ENCODE measurements around the gene HNRNPR. TPM values are rescaled to one million over a fixed set of nuclear protein-coding genes. Genes with fewer than 3 reads are reported as not detected.
A peak's percentile ranks its signal among the peaks of the same experiment; 100 is the strongest.

The HNRNPR gene
- total and polyA plus RNA-seq, 2 donors (not counting 3 experiments of a cell fraction or from before 2014, with no cell fraction given) = 111 to 171 TPM

DNA sequence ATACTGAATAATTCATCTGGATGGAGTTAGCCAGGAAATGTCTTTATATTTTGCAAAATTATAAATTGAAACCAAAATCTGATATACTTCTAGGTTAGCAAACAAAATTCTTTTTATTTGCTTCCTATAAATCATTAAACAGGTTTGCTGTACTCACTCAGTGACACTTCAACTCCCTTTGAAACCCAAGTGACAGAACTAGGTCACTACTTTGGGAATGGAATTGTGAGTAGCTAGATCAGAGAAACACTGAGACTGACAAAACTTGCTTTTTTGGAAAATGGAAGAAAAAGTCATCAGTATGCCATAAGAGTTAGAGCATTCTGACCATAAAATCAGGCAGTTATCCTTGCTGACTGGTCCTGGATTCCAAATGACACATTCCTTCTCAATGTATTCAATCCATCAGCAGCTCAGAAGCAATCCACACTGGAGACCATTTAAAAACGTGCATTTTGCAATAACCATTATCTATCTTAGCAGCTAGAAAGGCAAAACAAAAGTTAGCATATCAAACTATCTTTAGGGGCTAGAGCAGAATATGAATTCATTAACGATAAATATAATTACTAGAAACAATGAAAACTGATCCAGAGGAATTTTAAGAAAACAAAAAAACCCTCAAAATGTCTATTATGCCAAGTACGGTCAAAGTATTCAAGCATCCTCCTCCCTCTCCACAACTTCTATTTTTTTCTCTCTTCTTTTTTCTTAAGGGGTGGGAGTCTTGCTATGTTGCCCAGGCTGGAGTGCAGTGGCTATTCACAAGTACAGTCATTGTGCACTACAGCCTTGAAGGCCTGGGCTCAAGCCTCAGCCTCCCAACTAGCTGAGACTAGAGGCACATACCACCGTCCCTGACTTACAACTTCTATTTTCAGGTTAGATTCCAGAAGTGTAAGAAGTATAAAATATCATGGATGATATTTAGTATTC, 60.1 kb downstream of the HNRNPR start:
- dilution Hi-C loops (cut with MboI; ENCODE audit: extremely low pct_ligation_motif_present, low sequenced_read_pairs) (no loop called here), intact Hi-C loops (cut with micrococcal nuclease) (no loop called here)
- H3K36me3 ChIP-seq (ENCODE audit: control insufficient read depth in 2 of 2, extremely low read depth in 1 of 2, insufficient read depth in 2 of 2, low read length in 2 of 2) = peaks cover 5 to 30% of the 10 kb centered on the region in 2 experiments
- H3K27ac ChIP-seq (ENCODE audit: insufficient read depth, low read depth, low read length) = peak overlapping the region; percentile 40
- H4K20me1 ChIP-seq (replicated peaks; ENCODE audit: control insufficient read depth, extremely low read depth, insufficient read depth, low read length) = no peaks in the 10 kb centered on the region
- no TSS peak for BruUV-seq (replicated peaks)
- ChIA-PET CTCF (interaction anchor here (1.5 to 1.9 kb wide), 2 partner anchors 15 to 213 kb away, joined by 5 read pairs; no protein-coding TSS in a partner anchor), POLR2A (no interaction called here)
- peak overlapping the region; percentile 32 for H3K9ac ChIP-seq (replicated peaks; ENCODE audit: extremely low read depth, insufficient read depth, low read length)
- TF ChIP-seq, protein P1, sequence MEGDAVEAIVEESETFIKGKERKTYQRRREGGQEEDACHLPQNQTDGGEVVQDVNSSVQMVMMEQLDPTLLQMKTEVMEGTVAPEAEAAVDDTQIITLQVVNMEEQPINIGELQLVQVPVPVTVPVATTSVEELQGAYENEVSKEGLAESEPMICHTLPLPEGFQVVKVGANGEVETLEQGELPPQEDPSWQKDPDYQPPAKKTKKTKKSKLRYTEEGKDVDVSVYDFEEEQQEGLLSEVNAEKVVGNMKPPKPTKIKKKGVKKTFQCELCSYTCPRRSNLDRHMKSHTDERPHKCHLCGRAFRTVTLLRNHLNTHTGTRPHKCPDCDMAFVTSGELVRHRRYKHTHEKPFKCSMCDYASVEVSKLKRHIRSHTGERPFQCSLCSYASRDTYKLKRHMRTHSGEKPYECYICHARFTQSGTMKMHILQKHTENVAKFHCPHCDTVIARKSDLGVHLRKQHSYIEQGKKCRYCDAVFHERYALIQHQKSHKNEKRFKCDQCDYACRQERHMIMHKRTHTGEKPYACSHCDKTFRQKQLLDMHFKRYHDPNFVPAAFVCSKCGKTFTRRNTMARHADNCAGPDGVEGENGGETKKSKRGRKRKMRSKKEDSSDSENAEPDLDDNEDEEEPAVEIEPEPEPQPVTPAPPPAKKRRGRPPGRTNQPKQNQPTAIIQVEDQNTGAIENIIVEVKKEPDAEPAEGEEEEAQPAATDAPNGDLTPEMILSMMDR (IDR thresholded peaks at IDR 0.05; ENCODE audit: extremely low read depth in 1 of 2, insufficient read depth in 1 of 2, low read depth in 1 of 2, low read length in 2 of 2) = no peak
- no peak for TF ChIP-seq JUN (IDR thresholded peaks at IDR 0.05; ENCODE audit: borderline replicate concordance, insufficient read depth, insufficient read length, low read depth)
- TF ChIP-seq POLR2AphosphoS5 (IDR thresholded peaks at IDR 0.05; ENCODE audit: insufficient read depth, low read depth, low read length) = no peak
- no peak for TF ChIP-seq FOS (IDR thresholded peaks at IDR 0.05; ENCODE audit: borderline replicate concordance, insufficient read depth, low read length)
- no peak for TF ChIP-seq GATA2 (IDR thresholded peaks at IDR 0.05; ENCODE audit: insufficient read depth, insufficient read length, low read depth, low read length)
- TF ChIP-seq, protein P2, sequence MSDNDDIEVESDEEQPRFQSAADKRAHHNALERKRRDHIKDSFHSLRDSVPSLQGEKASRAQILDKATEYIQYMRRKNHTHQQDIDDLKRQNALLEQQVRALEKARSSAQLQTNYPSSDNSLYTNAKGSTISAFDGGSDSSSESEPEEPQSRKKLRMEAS (IDR thresholded peaks at IDR 0.05; ENCODE audit: insufficient read depth, insufficient read length) = no peak
- TF ChIP-seq EZH2 (IDR thresholded peaks at IDR 0.05; ENCODE audit: borderline replicate concordance, low read depth, low read length, severe bottlenecking) = no peak
- no peak for TF ChIP-seq POLR2A (IDR thresholded peaks at IDR 0.05; ENCODE audit: low read depth, low read length)
- TF ChIP-seq MYC (IDR thresholded peaks at IDR 0.05; ENCODE audit: low read depth, low read length) = no peak
- no peaks in the 10 kb centered on the region for H3K27me3 ChIP-seq (ENCODE audit: control insufficient read depth in 2 of 2, insufficient read depth in 2 of 2, low read length in 2 of 2)
- no peak overlapping the region for H2AFZ ChIP-seq (ENCODE audit: low read depth, low read length)
- H3K4me1 ChIP-seq (ENCODE audit: control insufficient read depth, extremely low read depth, insufficient read depth, low read length) = peaks cover 34% of the 10 kb centered on the region
- peak overlapping the region; percentile 49 for H3K4me2 ChIP-seq (ENCODE audit: insufficient read depth, low read length)
- no peaks in the 10 kb centered on the region for H3K9me3 ChIP-seq (replicated peaks; ENCODE audit: control insufficient read depth, insufficient read depth, low read length)
- DNase-seq (ENCODE audit: low read depth, low spot score) = no peak
- H3K9me1 ChIP-seq (replicated peaks; ENCODE audit: control insufficient read depth, extremely low read depth, insufficient read depth, low read length) = no peaks in the 10 kb centered on the region
- no peaks in the 10 kb centered on the region for H3K79me2 ChIP-seq (ENCODE audit: control insufficient read depth, insufficient read depth, low read length)
- FAIRE-seq = peak; percentile 50
- no peak overlapping the region for H3K4me3 ChIP-seq (replicated peaks in 1 of 3; ENCODE audit: insufficient read depth in 1 of 3, low read depth in 1 of 3, low read length in 3 of 3)

All from endothelial cell of umbilical vein (primary cell).